ENCODE results near the gene HNRNPH2. TPM values are rescaled to one million over a fixed set of nuclear protein-coding genes. Genes with fewer than 3 reads are reported as not detected.
A peak's percentile ranks its signal among the peaks of the same experiment; 100 is the strongest.

HNRNPH2 gene
- total and polyA plus RNA-seq, 2 experiments from 2014 or later = 59.0 to 97.8 TPM

DNA sequence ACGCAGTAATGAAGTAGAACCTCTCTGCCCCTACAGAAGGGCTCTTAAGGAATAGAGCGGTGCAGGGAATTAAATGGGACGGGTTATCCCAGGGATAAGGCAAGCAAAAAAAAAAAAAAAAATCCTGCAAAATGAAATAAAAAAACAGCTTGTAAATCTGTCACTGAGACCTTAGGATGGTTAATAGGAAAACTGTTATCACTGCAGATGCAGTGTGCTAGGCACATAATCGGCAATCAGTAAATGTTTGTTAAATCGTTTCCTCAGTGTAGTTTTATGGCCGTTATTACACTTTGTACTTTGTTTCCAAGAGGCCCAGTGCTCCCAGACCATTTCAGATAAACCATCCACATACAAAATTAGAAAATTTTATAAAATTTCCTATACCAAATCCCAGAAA is 1.0 kb downstream of the HNRNPH2 start:
- WGBS, 2 experiments (ENCODE audit: low coverage in 1 of 2, low lambda C conversion rate in 2 of 2, missing lambda C conversion rate in 2 of 2) = 0 to 1% methylated on average over 6 of the region's 6 CpGs
- H3K27ac ChIP-seq = peak overlapping the region; percentile 98
- 0 out of 2 replicates have a peak, but pooled peaks cover 24% of the 10 kb centered on the region for H3K4me1 ChIP-seq (ENCODE audit: insufficient read depth)
- H3K9ac ChIP-seq = peak overlapping the region; percentile 100
- no peaks in the 10 kb centered on the region for H3K9me2 ChIP-seq (ENCODE audit: insufficient read depth)
- H3K36me3 ChIP-seq (ENCODE audit: low read depth) = no peaks in the 10 kb centered on the region
- no peaks in the 10 kb centered on the region for H3K9me3 ChIP-seq (ENCODE audit: low read depth)
- in situ Hi-C loops (cut with MboI) = loop anchor here (25.0 kb wide), 1 partner anchor 228 kb away; no protein-coding TSS in a partner anchor
- H2AFZ ChIP-seq = no peak overlapping the region
- TF ChIP-seq EZH2 (IDR thresholded peaks at IDR 0.05; ENCODE audit: insufficient read depth, poor library complexity, severe bottlenecking) (no peak), EZH2phosphoT487 (IDR thresholded peaks at IDR 0.05; ENCODE audit: insufficient read depth, low read depth) (no peak)
- 0 out of 2 replicates have a peak, but pooled peaks cover 4% of the 10 kb centered on the region for H3F3A ChIP-seq (ENCODE audit: insufficient read depth)
- H4K20me1 ChIP-seq (ENCODE audit: insufficient read depth) = no peaks in the 10 kb centered on the region; the same call in 1 of the 2 replicates
- peak overlapping the region; percentile 93 for H3K4me3 ChIP-seq
- no peaks in the 10 kb centered on the region for H3K27me3 ChIP-seq (replicated peaks; ENCODE audit: insufficient read depth)
- peak overlapping the region; percentile 99 for H3K4me2 ChIP-seq (ENCODE audit: unreplicated experiment)
- peak; percentile 40 for DNase-seq
- peaks cover 85% of the 10 kb centered on the region for H3K79me2 ChIP-seq (ENCODE audit: insufficient read depth)

GRCh38 chrX:101410461-101410860 is 2.4 kb downstream of the HNRNPH2 start:
- Histone ChIP-seq H3K79me2 (ENCODE audit: insufficient read depth) (peaks cover 81% of the 10 kb centered on the region), H3F3A (ENCODE audit: insufficient read depth) (0 out of 2 replicates have a peak, but pooled peaks cover 4% of the 10 kb centered on the region), H3K27me3 (replicated peaks; ENCODE audit: insufficient read depth) (no peaks in the 10 kb centered on the region), H3K4me2 (ENCODE audit: unreplicated experiment) (peak overlapping the region; percentile 99), H4K20me1 (ENCODE audit: insufficient read depth) (no peaks in the 10 kb centered on the region; the same call in 1 of the 2 replicates), H3K4me3 (peak overlapping the region; percentile 93), H3K36me3 (ENCODE audit: low read depth) (no peaks in the 10 kb centered on the region), H3K9me2 (ENCODE audit: insufficient read depth) (no peaks in the 10 kb centered on the region), H2AFZ (no peak overlapping the region), H3K9ac (peak overlapping the region; percentile 100), H3K27ac (peak overlapping the region; percentile 27; the same call in 1 of the 2 replicates), H3K9me3 (ENCODE audit: low read depth) (no peaks in the 10 kb centered on the region), H3K4me1 (ENCODE audit: insufficient read depth) (0 out of 2 replicates have a peak, but pooled peaks cover 24% of the 10 kb centered on the region)
- in situ Hi-C loops (cut with MboI) = loop anchor here (25.0 kb wide), 1 partner anchor 227 kb away; no protein-coding TSS in a partner anchor
- WGBS, 2 experiments (ENCODE audit: low coverage in 1 of 2, low lambda C conversion rate in 2 of 2, missing lambda C conversion rate in 2 of 2) = 58 to 61% methylated on average over 7 of the region's 7 CpGs
- peak; percentile 22 for DNase-seq
- no peak for TF ChIP-seq EZH2 (IDR thresholded peaks at IDR 0.05; ENCODE audit: insufficient read depth, poor library complexity, severe bottlenecking)
- no peak for TF ChIP-seq EZH2phosphoT487 (IDR thresholded peaks at IDR 0.05; ENCODE audit: insufficient read depth, low read depth)

DNA sequence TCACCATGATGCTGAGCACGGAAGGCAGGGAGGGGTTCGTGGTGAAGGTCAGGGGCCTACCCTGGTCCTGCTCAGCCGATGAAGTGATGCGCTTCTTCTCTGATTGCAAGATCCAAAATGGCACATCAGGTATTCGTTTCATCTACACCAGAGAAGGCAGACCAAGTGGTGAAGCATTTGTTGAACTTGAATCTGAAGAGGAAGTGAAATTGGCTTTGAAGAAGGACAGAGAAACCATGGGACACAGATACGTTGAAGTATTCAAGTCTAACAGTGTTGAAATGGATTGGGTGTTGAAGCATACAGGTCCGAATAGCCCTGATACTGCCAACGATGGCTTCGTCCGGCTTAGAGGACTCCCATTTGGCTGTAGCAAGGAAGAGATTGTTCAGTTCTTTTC is 4.0 kb downstream of the HNRNPH2 start:
- H3K36me3 ChIP-seq (ENCODE audit: low read depth) = no peaks in the 10 kb centered on the region
- in situ Hi-C loops (cut with MboI) = loop anchor here (25.0 kb wide), 1 partner anchor 225 kb away; no protein-coding TSS in a partner anchor
- TF ChIP-seq EZH2phosphoT487 (IDR thresholded peaks at IDR 0.05; ENCODE audit: insufficient read depth, low read depth) (no peak), EZH2 (IDR thresholded peaks at IDR 0.05; ENCODE audit: insufficient read depth, poor library complexity, severe bottlenecking) (no peak)
- H3K9me2 ChIP-seq (ENCODE audit: insufficient read depth) = no peaks in the 10 kb centered on the region
- H3K9ac ChIP-seq = no peak overlapping the region
- no peaks in the 10 kb centered on the region; the same call in 1 of the 2 replicates for H4K20me1 ChIP-seq (ENCODE audit: insufficient read depth)
- no peak overlapping the region for H3K4me2 ChIP-seq (ENCODE audit: unreplicated experiment)
- no peak overlapping the region for H3K4me3 ChIP-seq
- H3K9me3 ChIP-seq (ENCODE audit: low read depth) = no peaks in the 10 kb centered on the region
- H2AFZ ChIP-seq = no peak overlapping the region
- WGBS, 2 experiments (ENCODE audit: low coverage in 1 of 2, low lambda C conversion rate in 2 of 2, missing lambda C conversion rate in 2 of 2) = 42 to 47% methylated on average over 10 of the region's 10 CpGs
- no peak overlapping the region for H3K27ac ChIP-seq
- no peaks in the 10 kb centered on the region for H3K27me3 ChIP-seq (replicated peaks; ENCODE audit: insufficient read depth)
- peaks cover 21% of the 10 kb centered on the region; the same call in 1 of the 2 replicates for H3K4me1 ChIP-seq (ENCODE audit: insufficient read depth)
- H3F3A ChIP-seq (ENCODE audit: insufficient read depth) = 0 out of 2 replicates have a peak, but pooled peaks cover 4% of the 10 kb centered on the region
- H3K79me2 ChIP-seq (ENCODE audit: insufficient read depth) = peaks cover 67% of the 10 kb centered on the region
- DNase-seq = no peak

- in situ Hi-C loops (cut with MboI) = loop anchor here (25.0 kb wide), 1 partner anchor 222 kb away; no protein-coding TSS in a partner anchor
Measured at GRCh38 chrX:101415180-101416145, 7.4 kb downstream of the HNRNPH2 start.

More at GRCh38 chrX:101415180-101416145, 7.4 kb downstream of the HNRNPH2 start:
- Histone ChIP-seq H3K4me3 (no peak overlapping the region), H3K36me3 (ENCODE audit: low read depth) (no peaks in the 10 kb centered on the region), H3K4me2 (ENCODE audit: unreplicated experiment) (peak overlapping the region; percentile 20), H4K20me1 (ENCODE audit: insufficient read depth) (no peaks in the 10 kb centered on the region), H3K4me1 (ENCODE audit: insufficient read depth) (peaks cover 13% of the 10 kb centered on the region; the same call in 1 of the 2 replicates), H3K9me3 (ENCODE audit: low read depth) (no peaks in the 10 kb centered on the region), H3K27me3 (replicated peaks; ENCODE audit: insufficient read depth) (no peaks in the 10 kb centered on the region), H3K27ac (peak overlapping the region; percentile 43), H3F3A (ENCODE audit: insufficient read depth) (0 out of 2 replicates have a peak, but pooled peaks cover 4% of the 10 kb centered on the region), H3K9me2 (ENCODE audit: insufficient read depth) (no peaks in the 10 kb centered on the region), H3K79me2 (ENCODE audit: insufficient read depth) (peaks cover 43% of the 10 kb centered on the region), H3K9ac (peak overlapping the region; percentile 18; the same call in 1 of the 2 replicates), H2AFZ (0 out of 2 replicates have a peak overlapping the region, but pooled peaks have one; percentile 24)
- peak; percentile 66 for DNase-seq
- WGBS, 2 experiments (ENCODE audit: low coverage in 1 of 2, low lambda C conversion rate in 2 of 2, missing lambda C conversion rate in 2 of 2) = 14 to 20% methylated on average over 8 to 10 of the region's 12 CpGs
- no peak for TF ChIP-seq EZH2phosphoT487 (IDR thresholded peaks at IDR 0.05; ENCODE audit: insufficient read depth, low read depth)
- TF ChIP-seq EZH2 (IDR thresholded peaks at IDR 0.05; ENCODE audit: insufficient read depth, poor library complexity, severe bottlenecking) = no peak

Data from GM23248 (cell line).